GM12892 (cell line): ENCODE measurements around the gene BSCL2.

Source experiments
- POLR2A ChIP-seq: IDR thresholded peaks from 2 replicates; pipeline ENCODE4 v1.6.1; 2011; ENCODE audit warnings: low read depth, low read length, control low read depth
- POLR2AphosphoS5 ChIP-seq: IDR thresholded peaks from 2 replicates; pipeline ENCODE4 v1.6.1; 2011; ENCODE audit warnings: low read depth, low read length, control low read depth
- TAF1 ChIP-seq: IDR thresholded peaks from 2 replicates; pipeline ENCODE4 v1.6.1; 2011; ENCODE audit warnings: low read depth, mild to moderate bottlenecking, control low read depth, low read length, borderline replicate concordance

DNA sequence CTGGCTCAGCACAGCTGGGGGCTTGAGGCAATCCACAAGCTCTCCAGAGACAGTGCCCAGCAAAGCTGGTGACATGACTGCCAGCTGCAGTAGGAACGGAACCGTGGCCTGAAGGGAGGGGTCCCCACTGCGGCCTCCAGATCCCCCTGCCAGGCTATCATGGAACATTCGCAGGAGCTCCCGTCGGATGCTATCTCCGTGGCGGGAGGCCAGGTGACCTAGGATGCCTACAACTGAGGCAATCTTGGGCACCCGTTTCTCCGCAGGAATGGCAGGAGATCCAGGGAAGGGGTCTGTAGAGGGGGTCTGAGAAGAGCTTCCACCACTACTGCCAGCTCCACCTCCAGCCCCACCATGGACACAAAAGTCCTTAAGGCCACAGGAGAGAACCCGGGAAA, 58.3 kb downstream of the BSCL2 start:
- TF ChIP-seq TAF1 (no peak), POLR2A (no peak), POLR2AphosphoS5 (no peak)
